IMR-90 (cell line): ENCODE measurements around the gene CDC14A. TPM values are rescaled to one million over a fixed set of nuclear protein-coding genes. Genes with fewer than 3 reads are reported as not detected.

Source experiments
- ATAC-seq: fragments of 200-7000 bp; cut with Tn5 transposase; 2 replicates; pipeline ENCODE4 v1.9.1; 2020; ENCODE audit warnings: low read depth, mild to moderate bottlenecking, moderate library complexity
- BruUV-seq: library from RNA; stranded (reverse); fragments of 400-500 nt; replicated peaks from 2 replicates; lab custom pipeline; 2021; lab: Mats Ljungman, UMichigan
- CTCF ChIA-PET: fragments of 300-600 bp; formaldehyde crosslinking; extraction: SDS; loops from one replicate; lab custom pipeline; 2021; ENCODE audit warnings: antibody characterized with exemption; lab: Yijun Ruan, JAX
- POLR2A ChIA-PET: fragments of 300-600 bp; sonication (Branson Sonifier 250); formaldehyde crosslinking; loops from one replicate; lab custom pipeline; 2022; ENCODE audit warnings: antibody characterized with exemption; ENCODE audit not compliant: unreplicated experiment; lab: Charles Lee
- DNase-seq: peaks from one replicate; pipeline ENCODE4 v3.0.0; 2013
- H2AFZ ChIP-seq: replicated peaks from 2 replicates; pipeline ENCODE3; 2013; ENCODE audit warnings: low read length, mild to moderate bottlenecking; ENCODE audit not compliant: poor library complexity
- H2AK5ac ChIP-seq: 2 replicates; pipeline ENCODE4 v1.6.1; 2013; ENCODE audit warnings: low read depth, low read length, inconsistent platforms
- H2AK9ac ChIP-seq: replicated peaks from 2 replicates; pipeline ENCODE3; 2013; ENCODE audit warnings: mild to moderate bottlenecking, low read depth, low read length, moderate library complexity; ENCODE audit not compliant: poor library complexity
- H2BK120ac ChIP-seq: 2 replicates; pipeline ENCODE4 v1.6.1; 2013; ENCODE audit warnings: low read depth, low read length, inconsistent platforms
- H2BK15ac ChIP-seq: 3 replicates; pipeline ENCODE4 v1.6.1; 2013; ENCODE audit warnings: low read depth, low read length, inconsistent platforms
- H2BK20ac ChIP-seq: 2 replicates; pipeline ENCODE4 v1.6.1; 2013; ENCODE audit warnings: low read depth, mild to moderate bottlenecking, inconsistent platforms, low read length, moderate library complexity
- H2BK5ac ChIP-seq: 2 replicates; pipeline ENCODE4 v1.6.1; 2013; ENCODE audit warnings: mild to moderate bottlenecking, low read depth, low read length, inconsistent platforms; ENCODE audit not compliant: poor library complexity, severe bottlenecking
- H3K14ac ChIP-seq: replicated peaks from 2 replicates; pipeline ENCODE4 v1.6.1; 2013; ENCODE audit warnings: low read depth, low read length, inconsistent platforms
- H3K18ac ChIP-seq: 2 replicates; pipeline ENCODE4 v1.6.1; 2013; ENCODE audit warnings: low read depth, low read length, control low read depth
- H3K23ac ChIP-seq: 2 replicates; pipeline ENCODE4 v1.6.1; 2013; ENCODE audit warnings: low read depth, low read length, inconsistent platforms
- H3K27ac ChIP-seq: 2 replicates; pipeline ENCODE4 v1.5.1; 2013; ENCODE audit warnings: mild to moderate bottlenecking, control low read depth, low read length; ENCODE audit not compliant: insufficient read depth
- H3K27me3 ChIP-seq: 2 replicates; pipeline ENCODE4 v1.6.1; 2013; ENCODE audit warnings: low read length; ENCODE audit not compliant: control insufficient read depth, insufficient read depth
- H3K36me3 ChIP-seq: 2 replicates; pipeline ENCODE4 v1.6.1; 2013; ENCODE audit warnings: low read length, mixed read lengths; ENCODE audit not compliant: control insufficient read depth, insufficient read depth
- H3K4ac ChIP-seq: 2 replicates; pipeline ENCODE4 v1.6.1; 2013; ENCODE audit warnings: low read depth, low read length, inconsistent platforms
- H3K4me1 ChIP-seq: 2 replicates; pipeline ENCODE4 v1.6.1; 2013; ENCODE audit warnings: low read length, mixed read lengths; ENCODE audit not compliant: control insufficient read depth, insufficient read depth
- H3K4me2 ChIP-seq: 2 replicates; pipeline ENCODE4 v1.6.1; 2013; ENCODE audit warnings: low read depth, mild to moderate bottlenecking, control low read depth, low read length, moderate library complexity
- H3K4me3 ChIP-seq: 2 replicates; pipeline ENCODE4 v1.5.1; 2013; ENCODE audit warnings: low read depth, mild to moderate bottlenecking, control low read depth, low read length, moderate library complexity; ENCODE audit not compliant: insufficient read depth
- H3K56ac ChIP-seq: 2 replicates; pipeline ENCODE4 v1.6.1; 2013; ENCODE audit warnings: low read length, inconsistent platforms; ENCODE audit not compliant: insufficient read depth; ENCODE audit errors: extremely low read depth
- H3K79me1 ChIP-seq, 2 experiments: 2 replicates each; pipeline ENCODE4 v1.6.1; 2013; ENCODE audit warnings: low read length in 2 of 2, inconsistent platforms in 1 of 2, low read depth in 1 of 2
- H3K9ac ChIP-seq: 2 replicates; pipeline ENCODE4 v1.6.1; 2013; ENCODE audit warnings: low read depth, low read length, control low read depth
- H3K9me1 ChIP-seq: 2 replicates; pipeline ENCODE4 v1.6.1; 2013; ENCODE audit warnings: low read length, inconsistent platforms; ENCODE audit not compliant: insufficient read depth
- H3K9me3 ChIP-seq: 2 replicates; pipeline ENCODE4 v1.6.1; 2013; ENCODE audit warnings: low read length; ENCODE audit not compliant: control insufficient read depth, insufficient read depth
- H4K20me1 ChIP-seq: 2 replicates; pipeline ENCODE4 v1.6.1; 2013; ENCODE audit warnings: low read length, inconsistent platforms; ENCODE audit not compliant: insufficient read depth
- H4K5ac ChIP-seq: 2 replicates; pipeline ENCODE4 v1.6.1; 2013; ENCODE audit warnings: mild to moderate bottlenecking, low read depth, low read length, control low read depth
- H4K8ac ChIP-seq, 2 experiments: 2 replicates each; pipeline ENCODE4 v1.6.1; 2013; ENCODE audit warnings: low read depth in 2 of 2, low read length in 2 of 2, control low read depth in 1 of 2, inconsistent platforms in 1 of 2
- H4K91ac ChIP-seq: 2 replicates; pipeline ENCODE4 v1.6.1; 2013; ENCODE audit warnings: low read depth, low read length, inconsistent platforms; ENCODE audit not compliant: insufficient read depth
- CTCF ChIP-seq: conservative IDR thresholded peaks from 2 replicates; pipeline ENCODE4 v1.5.1; 2012; ENCODE audit warnings: mild to moderate bottlenecking, low read depth, low read length, improper control_type of control experiment
- ELK1 ChIP-seq: fragments of 150-350 bp; IDR thresholded peaks from 2 replicates; pipeline ENCODE4 v1.6.1; 2016; ENCODE audit warnings: low read depth, mild to moderate bottlenecking, low read length, moderate library complexity, borderline replicate concordance
- MXI1 ChIP-seq: IDR thresholded peaks from 2 replicates; pipeline ENCODE4 v1.6.1; 2012; ENCODE audit warnings: low read depth, mild to moderate bottlenecking, low read length, moderate library complexity, borderline replicate concordance
- NFE2L2 ChIP-seq: fragments of 150-350 bp; IDR thresholded peaks from 2 replicates; pipeline ENCODE4 v1.6.1; 2016; ENCODE audit warnings: low read depth, mild to moderate bottlenecking, low read length
- RCOR1 ChIP-seq: IDR thresholded peaks from 2 replicates; pipeline ENCODE4 v1.6.1; 2012; ENCODE audit warnings: mild to moderate bottlenecking, low read length, improper control_type of control experiment; ENCODE audit not compliant: insufficient replicate concordance
- WGBS, 2 experiments: methylation state at CpG; one replicate each; pipeline versions ENCODE4 v1.1.5 to v1.1.7; 2013; ENCODE audit warnings: missing lambda C conversion rate in 2 of 2; ENCODE audit not compliant: insufficient read length in 1 of 2; ENCODE audit errors: extremely low coverage in 2 of 2; 5-methylcytosine and 5-hydroxymethylcytosine counted together
- dilution Hi-C: fragments of 300-500 bp; cut with HindIII; formaldehyde crosslinking; loops from one replicate; pipeline ENCODE4 v1.14.3; 2018; ENCODE audit warnings: low sequenced_read_pairs; ENCODE audit not compliant: unreplicated experiment
- in situ Hi-C: fragments of 300-500 bp; cut with MboI; formaldehyde crosslinking; loops from 3 replicates; pipeline ENCODE4 v1.14.3; 2019; ENCODE audit warnings: low sequenced_read_pairs, inconsistent platforms, mixed read lengths
- intact Hi-C: fragments of 100-400 bp; cut with micrococcal nuclease; formaldehyde crosslinking; loops from 2 replicates; pipeline ENCODE4 v1.10.0; 2022
- polyA plus RNA-seq, 3 experiments: library from polyadenylated mRNA; depleted of rRNA; stranded (reverse); fragments of >200 nt; gene quantifications; 2 replicates each; pipeline ENCODE4 v1.2.3, GENCODE V29; 2012; ENCODE audit warnings: low replicate concordance in 1 of 3
- total RNA-seq: library from RNA; depleted of rRNA; stranded (reverse); fragments of >200 nt; gene quantifications from 2 replicates; pipeline ENCODE4 v1.2.3, GENCODE V29; 2012
- TF ChIP-seq, protein P1 (sequence below): fragments of 150-350 bp; IDR thresholded peaks from 2 replicates; pipeline ENCODE4 v1.6.1; 2017; ENCODE audit warnings: mild to moderate bottlenecking, antibody characterized with exemption, low read length, low read depth

The CDC14A gene
- total and polyA plus RNA-seq, 2 of the 4 experiments (the other 2 are of a cell fraction), result 1.7 to 3.0 TPM

GRCh38 chr1:100456880-100457279, 104.6 kb downstream of the CDC14A start:
- Histone ChIP-seq H3K27ac (no peak overlapping the region), H3K9ac (no peak overlapping the region), H2BK5ac (no peak overlapping the region), H3K4me1 (no peaks in the 10 kb centered on the region), H2BK20ac (no peak overlapping the region), H3K23ac (no peak overlapping the region), H2AK5ac (no peak overlapping the region), H2BK120ac (no peak overlapping the region), H3K79me1 (no peaks in the 10 kb centered on the region), H3K4ac (no peak overlapping the region), H3K27me3 (no peaks in the 10 kb centered on the region), H2BK15ac (no peak overlapping the region), H3K56ac (no peak overlapping the region), H4K5ac (no peak overlapping the region), H3K9me3 (no peaks in the 10 kb centered on the region), H3K9me1 (no peaks in the 10 kb centered on the region), H3K14ac (no peak overlapping the region), H2AK9ac (no peak overlapping the region), H3K4me3 (no peak overlapping the region), H2AFZ (no peak overlapping the region), H4K91ac (no peak overlapping the region), H3K18ac (no peak overlapping the region), H4K20me1 (no peaks in the 10 kb centered on the region), H3K36me3 (no peaks in the 10 kb centered on the region), H3K4me2 (no peak overlapping the region), H4K8ac (no peak overlapping the region)
- no TSS peak for BruUV-seq
- intact Hi-C loops (loop anchor here (5.0 kb wide), 3 partner anchors 105 to 190 kb away; partner anchors contain the start of genes CDC14A and RTCA), dilution Hi-C loops (loop anchor here (25.0 kb wide), 1 partner anchor 430 kb away; the partner anchor contains the start of genes EXTL2 and SLC30A7), in situ Hi-C loops (loop anchor here (5.0 kb wide), 1 partner anchor 650 kb away; no protein-coding TSS in a partner anchor)
- CTCF ChIA-PET, result interaction anchor here (0.5 to 0.7 kb wide), 4 partner anchors 39 to 911 kb away, joined by 3 to 7 read pairs (median 4); no protein-coding TSS in a partner anchor
- TF ChIP-seq CTCF, result no peak
- TF ChIP-seq, protein P1, sequence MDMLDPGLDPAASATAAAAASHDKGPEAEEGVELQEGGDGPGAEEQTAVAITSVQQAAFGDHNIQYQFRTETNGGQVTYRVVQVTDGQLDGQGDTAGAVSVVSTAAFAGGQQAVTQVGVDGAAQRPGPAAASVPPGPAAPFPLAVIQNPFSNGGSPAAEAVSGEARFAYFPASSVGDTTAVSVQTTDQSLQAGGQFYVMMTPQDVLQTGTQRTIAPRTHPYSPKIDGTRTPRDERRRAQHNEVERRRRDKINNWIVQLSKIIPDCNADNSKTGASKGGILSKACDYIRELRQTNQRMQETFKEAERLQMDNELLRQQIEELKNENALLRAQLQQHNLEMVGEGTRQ, result no peak
- no peak for TF ChIP-seq ELK1
- TF ChIP-seq MXI1, result no peak
- TF ChIP-seq RCOR1, result no peak
- TF ChIP-seq NFE2L2, result no peak
- no peak for DNase-seq
- no peak for ATAC-seq
- POLR2A ChIA-PET, result no interaction called here
- WGBS, 2 experiments, result no CpG with 5 or more reads among the region's 2 CpGs
